NT2/D1 (cell line): ENCODE results near the gene ODAD3.

Experiments used
- SUZ12 ChIP-seq: IDR thresholded peaks from 2 replicates; pipeline ENCODE4 v1.6.1; 2011; ENCODE audit not compliant: insufficient read length, insufficient read depth; ENCODE audit errors: extremely low read depth
- YY1 ChIP-seq: IDR thresholded peaks from 2 replicates; pipeline ENCODE4 v1.6.1; 2011; ENCODE audit not compliant: insufficient read length, insufficient read depth
- ZNF274 ChIP-seq: IDR thresholded peaks from 2 replicates; pipeline ENCODE4 v1.6.1; 2011; ENCODE audit warnings: mild to moderate bottlenecking, low read depth, low read length

GRCh38 chr19:11482384-11483050 is 47.6 kb upstream of the ODAD3 start:
- TF ChIP-seq ZNF274: no peak
- no peak for TF ChIP-seq YY1
- no peak for TF ChIP-seq SUZ12
